Hepatocyte (in vitro differentiated cells): ENCODE data around the gene GAS6.

ENCODE experiments used
- EZH2 ChIP-seq: fragments of 200-600 bp; sonication (generic); IDR thresholded peaks from 2 replicates; pipeline ENCODE4 v1.6.1; 2016; ENCODE audit warnings: antibody characterized with exemption, mild to moderate bottlenecking, borderline replicate concordance
- TF ChIP-seq, protein P1 (sequence below): fragments of 200-600 bp; sonication (generic); IDR thresholded peaks from 2 replicates; pipeline ENCODE4 v1.5.1; 2016; ENCODE audit warnings: antibody characterized with exemption, mild to moderate bottlenecking; ENCODE audit not compliant: poor library complexity

DNA sequence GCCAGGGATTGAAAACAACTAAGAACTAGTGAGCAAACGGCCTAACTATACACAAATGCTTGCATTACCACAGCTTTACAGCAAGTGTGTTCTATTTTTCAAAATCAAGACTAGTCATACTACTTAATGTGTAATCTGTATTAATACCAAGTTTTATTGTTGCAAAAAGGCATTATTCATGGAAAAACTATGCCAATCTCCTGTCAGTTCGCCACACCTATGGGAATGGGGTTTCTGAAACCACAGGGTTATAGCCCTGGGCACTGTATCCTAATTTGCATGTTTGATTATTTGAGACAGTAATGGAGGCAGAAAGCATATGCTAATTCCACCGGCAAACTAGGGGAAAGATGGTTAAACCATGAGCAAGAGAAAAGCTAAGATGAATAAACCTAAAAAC lies 14.3 kb downstream of the GAS6 start:
- TF ChIP-seq, protein P1, sequence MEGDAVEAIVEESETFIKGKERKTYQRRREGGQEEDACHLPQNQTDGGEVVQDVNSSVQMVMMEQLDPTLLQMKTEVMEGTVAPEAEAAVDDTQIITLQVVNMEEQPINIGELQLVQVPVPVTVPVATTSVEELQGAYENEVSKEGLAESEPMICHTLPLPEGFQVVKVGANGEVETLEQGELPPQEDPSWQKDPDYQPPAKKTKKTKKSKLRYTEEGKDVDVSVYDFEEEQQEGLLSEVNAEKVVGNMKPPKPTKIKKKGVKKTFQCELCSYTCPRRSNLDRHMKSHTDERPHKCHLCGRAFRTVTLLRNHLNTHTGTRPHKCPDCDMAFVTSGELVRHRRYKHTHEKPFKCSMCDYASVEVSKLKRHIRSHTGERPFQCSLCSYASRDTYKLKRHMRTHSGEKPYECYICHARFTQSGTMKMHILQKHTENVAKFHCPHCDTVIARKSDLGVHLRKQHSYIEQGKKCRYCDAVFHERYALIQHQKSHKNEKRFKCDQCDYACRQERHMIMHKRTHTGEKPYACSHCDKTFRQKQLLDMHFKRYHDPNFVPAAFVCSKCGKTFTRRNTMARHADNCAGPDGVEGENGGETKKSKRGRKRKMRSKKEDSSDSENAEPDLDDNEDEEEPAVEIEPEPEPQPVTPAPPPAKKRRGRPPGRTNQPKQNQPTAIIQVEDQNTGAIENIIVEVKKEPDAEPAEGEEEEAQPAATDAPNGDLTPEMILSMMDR, result no peak
- no peak for TF ChIP-seq EZH2
